ENCODE measurements around the gene ZNF835. TPM values are rescaled to one million over a fixed set of nuclear protein-coding genes. Genes with fewer than 3 reads are reported as not detected.

The ZNF835 gene
- total and polyA plus RNA-seq, 10 of the 15 experiments (the other 5 are each of a cell fraction or from before 2014, with no cell fraction given), result not detected

DNA sequence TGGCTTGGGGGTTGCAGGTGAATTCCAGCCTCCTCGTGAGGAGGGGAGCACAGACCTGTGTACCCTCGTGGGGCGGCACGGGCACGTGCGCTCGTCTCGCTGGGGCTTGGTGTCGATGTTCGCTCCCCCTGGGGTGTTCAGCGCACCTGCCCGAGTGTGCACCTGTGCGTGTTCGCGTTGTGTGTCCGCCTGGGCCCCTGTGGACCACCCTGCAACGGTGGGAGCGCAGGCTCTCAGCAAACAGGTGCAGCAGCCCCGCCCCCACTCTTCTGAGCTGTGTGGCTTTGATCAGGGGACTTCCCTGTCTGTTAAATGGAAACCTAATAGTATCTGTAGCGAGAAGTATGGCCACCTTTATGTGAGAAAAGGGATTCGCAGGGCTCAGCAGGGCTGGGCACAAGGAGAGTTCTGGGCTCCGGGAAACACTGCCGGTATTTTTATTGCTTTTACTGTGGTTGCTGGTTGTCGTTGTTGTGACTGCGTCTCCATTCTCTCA lies 28.0 kb downstream of the ZNF835 start:
- H3K4me2 ChIP-seq (ENCODE audit: control insufficient read depth, insufficient read depth), result no peak overlapping the region
- no peaks in the 10 kb centered on the region for H3K27me3 ChIP-seq (replicated peaks in 1 of 2; ENCODE audit: control insufficient read depth in 2 of 2, insufficient read depth in 2 of 2, low read length in 1 of 2)
- 62% methylated on average over 25 of the region's 25 CpGs for WGBS (ENCODE audit: insufficient coverage, insufficient replicate concordance, low lambda C conversion rate, missing lambda C conversion rate)
- intact Hi-C loops (cut with micrococcal nuclease; ENCODE audit: unreplicated experiment), result no loop called here
- H3K9me3 ChIP-seq (replicated peaks; ENCODE audit: control insufficient read depth, insufficient read depth, low read length), result no peaks in the 10 kb centered on the region; the same call in 2 of the 3 replicates
- H3K4me1 ChIP-seq (ENCODE audit: control insufficient read depth, insufficient read depth, low read length), result no peaks in the 10 kb centered on the region
- H2AFZ ChIP-seq (ENCODE audit: control insufficient read depth, low read depth, low read length), result no peak overlapping the region
- TF ChIP-seq NFYA (IDR thresholded peaks at IDR 0.05; ENCODE audit: borderline replicate concordance, low read depth, low read length) (no peak), ZNF384 (IDR thresholded peaks at IDR 0.05; ENCODE audit: borderline replicate concordance, low read depth, low read length) (no peak), NFYB (IDR thresholded peaks at IDR 0.05; ENCODE audit: insufficient read depth, low read depth, low read length) (no peak), ZNF274 (IDR thresholded peaks at IDR 0.05; ENCODE audit: insufficient read depth, insufficient read length) (no peak), ATF7 (IDR thresholded peaks at IDR 0.05; ENCODE audit: low read depth) (no peak), EGR1 (IDR thresholded peaks at IDR 0.05; ENCODE audit: borderline replicate concordance in 1 of 2, low read depth in 2 of 2, low read length in 2 of 2) (no peak), IRF4 (IDR thresholded peaks at IDR 0.05; ENCODE audit: low read depth, low read length) (no peak), SREBF2 (IDR thresholded peaks at IDR 0.05; ENCODE audit: low read length) (no peak), PKNOX1 (IDR thresholded peaks at IDR 0.05) (no peak), CHD2 (IDR thresholded peaks at IDR 0.05; ENCODE audit: borderline replicate concordance, low read depth, low read length) (no peak), POLR2AphosphoS5 (IDR thresholded peaks at IDR 0.05; ENCODE audit: low read length) (no peak), TCF12 (IDR thresholded peaks at IDR 0.05; ENCODE audit: low read depth, low read length) (no peak), ZZZ3 (IDR thresholded peaks at IDR 0.05; ENCODE audit: control insufficient read depth, insufficient read length, low read depth) (no peak), HCFC1 (IDR thresholded peaks at IDR 0.05; ENCODE audit: low read length) (no peak), RFX5 (IDR thresholded peaks at IDR 0.05; ENCODE audit: low read depth, low read length) (no peak), SIN3A (IDR thresholded peaks at IDR 0.05; ENCODE audit: low read depth, low read length) (no peak), TARDBP (IDR thresholded peaks at IDR 0.05; ENCODE audit: borderline replicate concordance) (no peak)
- TF ChIP-seq, protein P1, sequence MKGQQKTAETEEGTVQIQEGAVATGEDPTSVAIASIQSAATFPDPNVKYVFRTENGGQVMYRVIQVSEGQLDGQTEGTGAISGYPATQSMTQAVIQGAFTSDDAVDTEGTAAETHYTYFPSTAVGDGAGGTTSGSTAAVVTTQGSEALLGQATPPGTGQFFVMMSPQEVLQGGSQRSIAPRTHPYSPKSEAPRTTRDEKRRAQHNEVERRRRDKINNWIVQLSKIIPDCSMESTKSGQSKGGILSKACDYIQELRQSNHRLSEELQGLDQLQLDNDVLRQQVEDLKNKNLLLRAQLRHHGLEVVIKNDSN (IDR thresholded peaks at IDR 0.05; ENCODE audit: borderline replicate concordance, extremely low read length, insufficient read depth, low read depth, low read length), result no peak
- TF ChIP-seq, protein P2, sequence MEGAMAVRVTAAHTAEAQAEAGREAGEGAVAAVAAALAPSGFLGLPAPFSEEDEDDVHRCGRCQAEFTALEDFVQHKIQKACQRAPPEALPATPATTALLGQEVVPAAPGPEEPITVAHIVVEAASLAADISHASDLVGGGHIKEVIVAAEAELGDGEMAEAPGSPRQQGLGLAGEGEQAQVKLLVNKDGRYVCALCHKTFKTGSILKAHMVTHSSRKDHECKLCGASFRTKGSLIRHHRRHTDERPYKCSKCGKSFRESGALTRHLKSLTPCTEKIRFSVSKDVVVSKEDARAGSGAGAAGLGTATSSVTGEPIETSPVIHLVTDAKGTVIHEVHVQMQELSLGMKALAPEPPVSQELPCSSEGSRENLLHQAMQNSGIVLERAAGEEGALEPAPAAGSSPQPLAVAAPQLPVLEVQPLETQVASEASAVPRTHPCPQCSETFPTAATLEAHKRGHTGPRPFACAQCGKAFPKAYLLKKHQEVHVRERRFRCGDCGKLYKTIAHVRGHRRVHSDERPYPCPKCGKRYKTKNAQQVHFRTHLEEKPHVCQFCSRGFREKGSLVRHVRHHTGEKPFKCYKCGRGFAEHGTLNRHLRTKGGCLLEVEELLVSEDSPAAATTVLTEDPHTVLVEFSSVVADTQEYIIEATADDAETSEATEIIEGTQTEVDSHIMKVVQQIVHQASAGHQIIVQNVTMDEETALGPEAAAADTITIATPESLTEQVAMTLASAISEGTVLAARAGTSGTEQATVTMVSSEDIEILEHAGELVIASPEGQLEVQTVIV (IDR thresholded peaks at IDR 0.05; ENCODE audit: borderline replicate concordance, partially characterized antibody), result no peak
- no peak overlapping the region for H3K4me3 ChIP-seq
- DNase-seq (ENCODE audit: low read depth, low spot score), result no peak
- no peaks in the 10 kb centered on the region for H4K20me1 ChIP-seq (ENCODE audit: control insufficient read depth, insufficient read depth)
- no peak overlapping the region for H3K27ac ChIP-seq (ENCODE audit: control insufficient read depth, insufficient read depth)
- in situ Hi-C loops (cut with MboI), result no loop called here
- no peak for ATAC-seq
- no TSS peak for BruUV-seq (replicated peaks)
- FAIRE-seq, result no peak
- no peaks in the 10 kb centered on the region for H3K36me3 ChIP-seq (ENCODE audit: control insufficient read depth in 2 of 2, insufficient read depth in 2 of 2, low read length in 1 of 2)
- ChIA-PET RAD21 (ENCODE audit: unreplicated experiment) (no interaction called here), POLR2A (no interaction called here), CTCF (no interaction called here), SMC1A (ENCODE audit: uncharacterized antibody, unreplicated experiment) (no interaction called here)
- no peaks in the 10 kb centered on the region for H3K79me2 ChIP-seq (ENCODE audit: control insufficient read depth, insufficient read depth, low read length)
- no peak overlapping the region for H3K9ac ChIP-seq (ENCODE audit: control insufficient read depth, insufficient read depth, low read length)

All from GM12878 (cell line).